ENCODE data around the gene CCDC110.

DNA sequence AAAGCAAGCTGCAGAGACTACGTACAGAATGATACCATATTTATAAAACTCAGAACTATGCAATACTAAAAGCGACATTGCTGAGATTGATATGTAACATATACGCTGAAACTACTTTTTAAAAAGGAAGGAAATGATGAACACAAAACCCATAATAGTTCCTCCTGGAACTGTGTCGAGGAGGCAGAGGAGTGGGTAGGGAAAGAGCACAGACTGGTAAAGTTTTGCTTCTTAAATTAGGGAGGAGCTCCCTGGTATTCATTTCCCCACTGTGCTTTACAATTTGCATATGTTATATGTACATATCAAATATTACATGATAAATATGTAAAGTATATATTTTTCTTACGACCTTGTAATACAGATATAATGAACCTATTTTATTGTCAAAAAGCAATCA is 59.7 kb downstream of the CCDC110 start:
- TF ChIP-seq, protein P1, sequence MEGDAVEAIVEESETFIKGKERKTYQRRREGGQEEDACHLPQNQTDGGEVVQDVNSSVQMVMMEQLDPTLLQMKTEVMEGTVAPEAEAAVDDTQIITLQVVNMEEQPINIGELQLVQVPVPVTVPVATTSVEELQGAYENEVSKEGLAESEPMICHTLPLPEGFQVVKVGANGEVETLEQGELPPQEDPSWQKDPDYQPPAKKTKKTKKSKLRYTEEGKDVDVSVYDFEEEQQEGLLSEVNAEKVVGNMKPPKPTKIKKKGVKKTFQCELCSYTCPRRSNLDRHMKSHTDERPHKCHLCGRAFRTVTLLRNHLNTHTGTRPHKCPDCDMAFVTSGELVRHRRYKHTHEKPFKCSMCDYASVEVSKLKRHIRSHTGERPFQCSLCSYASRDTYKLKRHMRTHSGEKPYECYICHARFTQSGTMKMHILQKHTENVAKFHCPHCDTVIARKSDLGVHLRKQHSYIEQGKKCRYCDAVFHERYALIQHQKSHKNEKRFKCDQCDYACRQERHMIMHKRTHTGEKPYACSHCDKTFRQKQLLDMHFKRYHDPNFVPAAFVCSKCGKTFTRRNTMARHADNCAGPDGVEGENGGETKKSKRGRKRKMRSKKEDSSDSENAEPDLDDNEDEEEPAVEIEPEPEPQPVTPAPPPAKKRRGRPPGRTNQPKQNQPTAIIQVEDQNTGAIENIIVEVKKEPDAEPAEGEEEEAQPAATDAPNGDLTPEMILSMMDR (IDR thresholded peaks at IDR 0.05) = no peak
- TF ChIP-seq EP300 (IDR thresholded peaks at IDR 0.05) = no peak
